ENCODE data around the gene SEC61A2.

DNA sequence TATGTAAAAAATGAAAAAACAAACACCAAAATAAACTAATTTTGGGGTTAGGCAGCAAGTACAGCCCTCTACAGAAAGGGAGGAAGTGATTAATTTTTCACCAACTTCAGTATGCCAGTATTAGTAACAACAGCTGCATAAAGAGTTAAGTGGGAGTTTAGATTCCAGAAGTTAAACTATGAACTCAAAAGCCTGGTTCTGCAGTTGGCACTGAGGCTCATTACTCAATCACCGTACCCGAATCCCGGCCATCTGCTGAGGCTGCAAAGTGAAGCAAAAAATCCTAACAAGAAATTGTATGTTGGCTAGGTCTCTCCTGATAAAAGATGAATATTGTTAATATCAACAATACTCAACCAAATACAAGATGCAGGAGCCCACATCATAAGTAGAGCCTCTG is 62.2 kb downstream of the SEC61A2 start:
- TF ChIP-seq, protein P1, sequence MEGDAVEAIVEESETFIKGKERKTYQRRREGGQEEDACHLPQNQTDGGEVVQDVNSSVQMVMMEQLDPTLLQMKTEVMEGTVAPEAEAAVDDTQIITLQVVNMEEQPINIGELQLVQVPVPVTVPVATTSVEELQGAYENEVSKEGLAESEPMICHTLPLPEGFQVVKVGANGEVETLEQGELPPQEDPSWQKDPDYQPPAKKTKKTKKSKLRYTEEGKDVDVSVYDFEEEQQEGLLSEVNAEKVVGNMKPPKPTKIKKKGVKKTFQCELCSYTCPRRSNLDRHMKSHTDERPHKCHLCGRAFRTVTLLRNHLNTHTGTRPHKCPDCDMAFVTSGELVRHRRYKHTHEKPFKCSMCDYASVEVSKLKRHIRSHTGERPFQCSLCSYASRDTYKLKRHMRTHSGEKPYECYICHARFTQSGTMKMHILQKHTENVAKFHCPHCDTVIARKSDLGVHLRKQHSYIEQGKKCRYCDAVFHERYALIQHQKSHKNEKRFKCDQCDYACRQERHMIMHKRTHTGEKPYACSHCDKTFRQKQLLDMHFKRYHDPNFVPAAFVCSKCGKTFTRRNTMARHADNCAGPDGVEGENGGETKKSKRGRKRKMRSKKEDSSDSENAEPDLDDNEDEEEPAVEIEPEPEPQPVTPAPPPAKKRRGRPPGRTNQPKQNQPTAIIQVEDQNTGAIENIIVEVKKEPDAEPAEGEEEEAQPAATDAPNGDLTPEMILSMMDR (IDR thresholded peaks at IDR 0.05): no peak
- TF ChIP-seq POLR2AphosphoS5 (IDR thresholded peaks at IDR 0.05) (no peak), EP300 (IDR thresholded peaks at IDR 0.05; ENCODE audit: low read depth) (no peak)

Measured in transverse colon (tissue), 4 donors.